Mucosa of rectum (tissue), 2 donors: ENCODE results near the gene STOML3.
A peak's percentile ranks its signal among the peaks of the same experiment; 100 is the strongest.

Source experiments
- H3K27ac ChIP-seq, 2 donors: one replicate each; pipeline ENCODE4 v1.7.0; 2013; ENCODE audit warnings: inconsistent platforms in 2 of 2, low read depth in 2 of 2, low read length in 2 of 2
- H3K27me3 ChIP-seq, 2 donors: one replicate each; pipeline ENCODE4 v1.7.0; 2013; ENCODE audit warnings: low read length in 2 of 2; ENCODE audit not compliant: control insufficient read depth in 2 of 2, insufficient read depth in 2 of 2
- H3K36me3 ChIP-seq, 2 donors: one replicate each; pipeline ENCODE4 v1.7.0; 2013; ENCODE audit warnings: low read length in 2 of 2; ENCODE audit not compliant: control insufficient read depth in 2 of 2, insufficient read depth in 2 of 2
- H3K4me1 ChIP-seq, 2 donors: one replicate each; pipeline ENCODE4 v1.7.0; 2013; ENCODE audit warnings: low read length in 2 of 2, mild to moderate bottlenecking in 1 of 2; ENCODE audit not compliant: control insufficient read depth in 2 of 2, insufficient read depth in 2 of 2
- H3K4me3 ChIP-seq, 2 donors: one replicate each; pipeline ENCODE4 v1.7.0; 2013; ENCODE audit warnings: low read length in 2 of 2
- H3K9ac ChIP-seq, 2 donors: one replicate each; pipeline ENCODE4 v1.7.0; 2013; ENCODE audit warnings: low read length in 2 of 2, low read depth in 1 of 2, mild to moderate bottlenecking in 1 of 2
- H3K9me3 ChIP-seq, 2 donors: one replicate each; pipeline ENCODE4 v1.7.0; 2013; ENCODE audit warnings: low read length in 2 of 2; ENCODE audit not compliant: control insufficient read depth in 2 of 2
- donor health status: healthy.
- donor health status: Normal muscosa, but diverticular disease.

STOML3 gene

DNA sequence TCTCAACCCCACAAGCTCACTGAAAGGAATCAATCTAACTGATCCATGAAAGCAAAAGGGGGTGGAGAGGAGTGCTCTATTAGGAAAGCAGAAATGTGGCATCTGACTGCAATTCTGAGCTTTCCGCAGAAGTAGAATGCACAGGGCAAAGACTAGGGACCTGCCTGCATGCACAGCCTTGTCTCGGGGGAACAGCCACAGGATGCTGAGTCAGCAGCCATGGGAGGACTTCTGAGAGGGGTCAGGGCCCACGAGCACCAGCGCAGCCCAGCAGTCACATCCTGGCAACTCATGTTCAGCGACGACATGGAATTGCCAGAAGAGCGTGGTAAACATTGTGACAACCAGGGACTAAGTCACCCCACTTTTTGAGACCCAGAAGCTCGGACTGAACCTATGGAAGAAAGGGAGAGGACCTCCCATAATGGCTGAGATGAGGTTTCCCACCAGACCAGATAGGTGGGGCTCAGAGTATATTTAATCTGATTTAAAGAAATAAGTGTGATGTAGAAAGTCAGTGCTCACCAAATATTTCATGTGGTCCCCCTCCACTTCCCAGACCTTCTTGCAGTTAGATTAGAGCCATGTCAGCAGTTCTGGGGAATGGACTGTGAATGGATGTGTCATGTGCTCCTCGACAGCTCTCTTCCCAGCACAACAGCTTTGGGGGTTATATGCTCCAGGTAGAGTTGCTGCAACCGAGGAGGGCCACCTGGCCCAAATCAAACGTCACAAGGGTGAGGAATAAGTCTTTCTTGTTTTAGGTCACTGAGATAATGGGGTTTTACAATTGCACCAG is 32.6 kb downstream of the STOML3 start:
- H3K27me3 ChIP-seq, result no peaks in the 10 kb centered on the region
- H3K9me3 ChIP-seq, result no peaks in the 10 kb centered on the region
- no peak overlapping the region for H3K27ac ChIP-seq
- no peaks in the 10 kb centered on the region for H3K36me3 ChIP-seq
- H3K4me3 ChIP-seq, result no peak overlapping the region
- no peak overlapping the region for H3K9ac ChIP-seq
- no peaks in the 10 kb centered on the region for H3K4me1 ChIP-seq

DNA sequence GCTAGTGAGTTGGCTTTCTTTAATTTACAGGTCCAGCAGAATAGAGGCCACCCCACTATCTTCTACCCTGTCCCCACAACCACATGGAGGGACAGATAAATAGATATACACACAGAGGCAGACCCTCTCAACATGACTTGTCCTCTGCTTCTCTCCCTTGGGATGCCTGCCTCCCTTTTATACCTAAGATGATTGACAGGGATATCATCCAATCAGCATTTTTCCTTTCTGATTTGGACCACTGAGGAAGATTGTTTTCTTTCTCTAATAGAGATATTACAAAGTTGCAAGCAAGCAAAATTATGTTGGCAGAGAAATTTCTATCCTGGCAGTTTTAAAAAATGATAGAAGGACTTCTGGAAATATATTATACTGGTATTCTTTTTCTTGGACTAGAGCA is 35.8 kb downstream of the STOML3 start:
- Histone ChIP-seq H3K4me3 (no peak overlapping the region), H3K27ac (no peak overlapping the region), H3K9me3 (no peaks in the 10 kb centered on the region), H3K27me3 (no peaks in the 10 kb centered on the region), H3K9ac (no peak overlapping the region), H3K36me3 (no peaks in the 10 kb centered on the region), H3K4me1 (peaks cover 0 to 6% of the 10 kb centered on the region in 2 donors)

DNA sequence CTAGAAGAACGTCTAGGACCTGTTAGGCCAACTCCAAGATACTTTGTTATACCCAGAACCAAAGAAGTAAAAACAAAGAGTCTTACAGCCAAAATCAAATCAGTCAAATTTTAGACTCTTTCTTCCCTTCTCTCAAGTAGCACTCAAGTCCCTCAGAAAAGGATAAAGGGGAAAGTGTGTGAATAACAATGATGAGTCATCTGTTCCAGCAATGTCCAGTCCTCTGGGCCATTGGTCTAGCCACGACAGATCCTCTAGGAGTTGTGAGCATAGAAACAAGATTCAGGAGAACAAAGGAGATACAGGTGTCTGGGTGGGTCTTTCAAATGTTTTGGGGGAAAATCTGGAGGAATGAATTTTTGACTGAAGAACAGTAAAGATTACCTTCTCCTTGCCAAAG is 36.3 kb downstream of the STOML3 start:
- no peaks in the 10 kb centered on the region for H3K36me3 ChIP-seq
- H3K27me3 ChIP-seq, result no peaks in the 10 kb centered on the region
- no peak overlapping the region for H3K4me3 ChIP-seq
- no peaks in the 10 kb centered on the region for H3K9me3 ChIP-seq
- no peak overlapping the region for H3K9ac ChIP-seq
- H3K4me1 ChIP-seq, result peaks cover 0 to 6% of the 10 kb centered on the region in 2 donors
- no peak overlapping the region for H3K27ac ChIP-seq

DNA sequence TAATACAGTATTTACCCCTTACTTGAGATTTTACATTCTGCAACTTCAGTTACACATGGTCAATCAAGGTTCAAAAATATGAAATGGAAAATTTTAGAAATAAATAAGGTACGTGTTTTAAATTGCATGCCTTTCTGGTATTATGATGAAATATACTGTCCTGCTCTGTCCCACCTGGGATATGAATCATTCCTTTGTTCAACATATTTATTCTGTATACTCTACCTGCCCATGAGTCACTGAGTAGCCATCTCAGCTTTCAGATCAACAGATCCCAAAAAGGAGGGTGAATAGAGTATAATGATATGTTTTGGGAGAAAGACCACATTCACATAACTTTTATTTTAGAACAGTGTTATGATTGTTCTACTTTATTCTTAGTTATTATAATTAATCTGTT is 37.8 kb downstream of the STOML3 start:
- no peak overlapping the region for H3K4me3 ChIP-seq
- no peak overlapping the region for H3K9ac ChIP-seq
- no peaks in the 10 kb centered on the region for H3K27me3 ChIP-seq
- peaks cover 0 to 6% of the 10 kb centered on the region in 2 donors for H3K4me1 ChIP-seq
- H3K27ac ChIP-seq, result no peak overlapping the region
- no peaks in the 10 kb centered on the region for H3K9me3 ChIP-seq
- H3K36me3 ChIP-seq, result no peaks in the 10 kb centered on the region

DNA sequence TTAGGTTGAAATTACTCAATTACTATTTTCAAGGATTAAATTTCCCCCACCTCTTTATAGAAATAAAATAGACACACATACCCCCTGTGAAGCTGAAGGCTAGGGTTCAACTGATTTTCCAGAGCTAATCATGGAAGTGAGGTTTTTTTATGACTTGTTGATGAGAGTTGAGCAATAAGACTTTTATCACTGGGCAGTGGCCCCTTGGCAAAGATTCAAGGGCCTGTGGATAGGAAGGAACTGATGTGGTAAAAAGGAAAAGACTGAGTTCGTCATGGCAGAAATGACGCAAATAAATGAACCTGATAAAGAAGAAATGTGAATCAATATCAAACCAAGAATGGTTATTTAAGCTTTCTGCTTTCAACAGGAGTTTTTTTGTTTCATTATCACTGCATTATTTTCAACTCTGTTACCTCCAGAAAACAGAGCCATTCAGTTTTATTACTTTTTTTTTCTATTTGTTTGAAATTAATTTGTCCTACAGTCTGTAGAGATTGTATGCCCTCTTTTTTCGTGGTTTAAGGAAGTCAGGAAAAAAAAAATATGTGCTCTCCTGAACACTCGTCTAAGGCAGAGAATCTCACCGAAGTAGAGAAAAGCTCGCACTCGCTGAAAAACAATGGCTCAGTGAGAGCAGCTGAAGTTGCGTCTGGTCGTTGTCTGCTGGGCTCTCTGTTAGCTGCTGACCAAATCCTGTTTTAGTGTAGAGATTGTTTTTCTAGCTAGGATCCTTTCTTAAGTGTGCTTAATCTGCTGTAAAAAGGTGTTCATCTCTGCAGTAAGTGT is 38.9 kb downstream of the STOML3 start:
- H3K4me3 ChIP-seq, result peak overlapping the region in 1 of 2 donors; percentile 32
- peaks cover 0 to 6% of the 10 kb centered on the region in 2 donors for H3K4me1 ChIP-seq

DNA sequence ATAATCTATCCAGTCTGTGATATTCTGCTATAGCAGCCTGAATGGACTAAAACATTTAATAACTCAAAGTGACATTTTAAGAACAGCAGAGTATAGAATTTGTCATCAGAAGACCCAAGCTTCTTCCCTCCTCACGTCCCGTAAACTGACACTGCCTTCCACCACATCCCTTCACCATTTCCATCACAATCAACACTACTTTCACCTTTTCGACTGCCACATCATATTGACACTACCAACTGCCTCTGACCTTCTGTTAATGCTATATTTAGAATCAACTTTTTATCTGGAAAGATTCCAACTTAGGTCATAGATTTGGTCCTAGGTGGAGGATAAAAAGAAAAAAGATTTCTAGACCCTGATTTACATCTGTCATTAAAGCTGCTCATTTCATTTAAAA is 39.6 kb downstream of the STOML3 start:
- no peaks in the 10 kb centered on the region for H3K27me3 ChIP-seq
- H3K4me1 ChIP-seq, result peaks cover 0 to 6% of the 10 kb centered on the region in 2 donors
- H3K4me3 ChIP-seq, result no peak overlapping the region
- H3K9me3 ChIP-seq, result no peaks in the 10 kb centered on the region
- no peak overlapping the region for H3K27ac ChIP-seq
- no peak overlapping the region for H3K9ac ChIP-seq
- no peaks in the 10 kb centered on the region for H3K36me3 ChIP-seq

More for the DNA sequence above, 38.9 kb downstream of the STOML3 start:
- no peak overlapping the region for H3K27ac ChIP-seq
- no peaks in the 10 kb centered on the region for H3K27me3 ChIP-seq
- H3K9ac ChIP-seq, result no peak overlapping the region
- no peaks in the 10 kb centered on the region for H3K36me3 ChIP-seq
- H3K9me3 ChIP-seq, result no peaks in the 10 kb centered on the region

DNA sequence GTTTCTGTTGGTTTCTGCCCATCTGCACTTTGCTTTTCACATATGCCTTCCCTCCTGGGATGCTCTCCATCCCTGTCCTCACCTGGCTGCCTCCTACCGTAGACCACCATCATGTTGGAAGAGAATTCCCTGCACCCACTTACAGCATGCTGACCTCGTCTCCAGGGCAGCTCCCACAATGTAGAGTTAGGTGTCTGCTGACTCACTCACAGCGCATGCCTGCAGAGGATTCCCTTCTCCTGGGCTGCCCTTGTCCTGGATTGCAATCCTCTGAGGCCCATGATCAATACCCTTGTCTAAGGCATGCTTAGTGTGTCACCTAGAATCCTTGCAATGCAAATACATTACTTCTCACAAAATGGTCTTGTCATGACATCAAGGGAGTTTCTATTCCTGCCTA is 43.6 kb downstream of the STOML3 start:
- Histone ChIP-seq H3K4me1 (peaks cover 0 to 6% of the 10 kb centered on the region in 2 donors), H3K27ac (no peak overlapping the region)

DNA sequence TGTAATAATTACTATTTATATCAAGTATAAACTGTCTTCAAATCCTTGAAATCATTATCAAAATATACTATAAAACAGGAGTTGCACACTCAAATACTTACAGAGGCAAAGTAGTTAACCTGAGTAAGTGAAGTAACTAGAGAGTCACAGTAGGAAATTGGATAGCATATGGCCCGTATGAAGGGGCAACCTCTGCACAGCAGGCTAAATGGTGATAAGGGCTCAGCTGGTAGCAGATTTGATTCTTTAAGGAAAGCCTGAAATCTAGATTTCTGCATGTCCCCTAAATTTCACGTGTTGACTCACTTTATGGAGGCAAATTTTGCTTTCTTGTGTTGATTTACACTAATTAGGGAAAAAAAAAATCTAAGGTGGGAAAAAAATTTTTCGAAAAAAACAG is 46.4 kb downstream of the STOML3 start:
- no peaks in the 10 kb centered on the region for H3K9me3 ChIP-seq
- H3K4me1 ChIP-seq, result no peaks in the 10 kb centered on the region
- no peaks in the 10 kb centered on the region for H3K36me3 ChIP-seq
- no peak overlapping the region for H3K4me3 ChIP-seq
- H3K9ac ChIP-seq, result no peak overlapping the region
- no peak overlapping the region for H3K27ac ChIP-seq
- H3K27me3 ChIP-seq, result no peaks in the 10 kb centered on the region

More for the DNA sequence above, 43.6 kb downstream of the STOML3 start:
- H3K9me3 ChIP-seq, result no peaks in the 10 kb centered on the region
- H3K27me3 ChIP-seq, result no peaks in the 10 kb centered on the region
- no peak overlapping the region for H3K9ac ChIP-seq
- H3K36me3 ChIP-seq, result no peaks in the 10 kb centered on the region
- H3K4me3 ChIP-seq, result no peak overlapping the region

DNA sequence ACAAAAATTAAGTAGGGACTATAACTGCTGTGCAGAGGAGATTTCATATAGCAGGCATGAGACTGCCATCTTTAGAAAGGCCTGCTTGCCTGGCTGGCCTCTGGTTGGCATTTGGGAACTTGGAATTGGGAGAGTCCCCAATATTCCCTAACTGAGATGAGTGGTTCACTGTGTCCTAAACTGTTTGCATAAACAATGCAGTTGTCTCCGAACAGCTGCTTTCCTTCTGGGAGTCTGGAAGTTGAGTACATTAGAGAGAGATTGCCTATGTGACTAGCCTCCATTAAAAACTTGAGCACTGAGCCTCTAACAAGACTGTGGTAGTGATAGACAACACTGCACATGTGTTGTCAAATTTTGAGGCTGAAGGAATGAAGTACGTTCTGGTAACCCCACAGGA is 47.4 kb downstream of the STOML3 start:
- H3K27ac ChIP-seq, result no peak overlapping the region
- no peaks in the 10 kb centered on the region for H3K4me1 ChIP-seq
- no peaks in the 10 kb centered on the region for H3K27me3 ChIP-seq
- no peak overlapping the region for H3K9ac ChIP-seq
- no peaks in the 10 kb centered on the region for H3K9me3 ChIP-seq
- no peak overlapping the region for H3K4me3 ChIP-seq
- H3K36me3 ChIP-seq, result no peaks in the 10 kb centered on the region

DNA sequence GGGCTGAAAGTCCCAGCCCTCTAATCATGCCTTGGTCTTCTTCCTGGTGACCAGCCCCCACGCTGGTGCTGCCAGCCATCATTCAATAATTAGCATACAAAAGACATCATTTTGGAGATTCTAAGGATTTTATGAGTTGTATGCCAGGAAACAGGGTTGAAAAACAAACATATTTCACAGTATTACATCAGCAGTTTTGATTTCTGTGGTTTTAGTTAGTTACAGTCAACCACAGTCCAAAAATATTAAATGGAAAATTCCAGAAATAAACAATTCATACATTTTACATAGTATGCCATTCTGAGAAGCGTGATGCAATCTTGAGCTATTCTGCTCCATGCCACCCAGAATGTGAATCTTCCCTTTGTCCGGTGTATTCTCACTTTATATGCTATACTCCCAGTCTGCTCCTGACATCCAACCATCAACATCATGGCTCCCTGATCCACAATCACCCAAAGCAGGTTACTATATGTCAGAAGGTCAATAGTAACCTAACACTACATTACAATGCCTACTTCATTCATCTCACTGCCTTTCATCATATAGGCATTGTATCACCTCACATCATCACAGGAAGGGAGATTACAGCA is 49.2 kb downstream of the STOML3 start:
- no peak overlapping the region for H3K9ac ChIP-seq
- H3K27ac ChIP-seq, result no peak overlapping the region
- H3K4me3 ChIP-seq, result no peak overlapping the region
- H3K36me3 ChIP-seq, result no peaks in the 10 kb centered on the region
- H3K9me3 ChIP-seq, result no peaks in the 10 kb centered on the region
- H3K27me3 ChIP-seq, result no peaks in the 10 kb centered on the region
- H3K4me1 ChIP-seq, result no peaks in the 10 kb centered on the region
